Measurements from ENCODE around the gene RAB8B. TPM values are rescaled to one million over a fixed set of nuclear protein-coding genes. Genes with fewer than 3 reads are reported as not detected.

Gene RAB8B
- total and polyA plus RNA-seq, 9 of the 15 experiments (the other 6 are each of a cell fraction or from before 2014, with no cell fraction given), result 7.8 to 32.1 (median 24.2) TPM

GRCh38 chr15:63188926-63189871 lies at the start of gene RAB8B (continued):
- TF ChIP-seq NFE2L1 (tag; IDR thresholded peaks at IDR 0.05; ENCODE audit: borderline replicate concordance, low read depth) (no peak), HMGN3 (IDR thresholded peaks at IDR 0.05; ENCODE audit: borderline replicate concordance, extremely low read depth, insufficient read length, low read depth, low read length) (peak; percentile 81), YY1 (IDR thresholded peaks at IDR 0.05; ENCODE audit: borderline replicate concordance in 1 of 3, control insufficient read depth in 1 of 3, extremely low read depth in 1 of 3, insufficient read depth in 3 of 3, insufficient read length in 1 of 3, insufficient replicate concordance in 2 of 3, low read depth in 1 of 3, low read length in 2 of 3) (peak in 2 of 3 experiments; percentile 64 to 83), BRCA1 (IDR thresholded peaks at IDR 0.05) (no peak), BRCA1 (CRISPR knock-in tag; IDR thresholded peaks at IDR 0.05) (no peak), PML (IDR thresholded peaks at IDR 0.05; ENCODE audit: low read length) (no peak), MBD2 (IDR thresholded peaks at IDR 0.05; ENCODE audit: borderline replicate concordance, low read depth) (peak; percentile 97), SRSF7 (optimal IDR thresholded peaks at IDR 0.05; ENCODE audit: low read depth, low read length) (no peak), ZBTB11 (CRISPR knock-in tag; IDR thresholded peaks at IDR 0.05) (peak in 1 of 3 experiments; percentile 56; a peak in 1 of 6 replicates), ATF1 (CRISPR knock-in tag; IDR thresholded peaks at IDR 0.05) (no peak; the same call in 1 of the 2 replicates), ATF1 (tag; IDR thresholded peaks at IDR 0.05) (peak; percentile 97), MAFF (IDR thresholded peaks at IDR 0.05; ENCODE audit: low read length) (no peak), ZNF507 (tag; conservative IDR thresholded peaks at IDR 0.05) (no peak), TEAD1 (CRISPR knock-in tag; IDR thresholded peaks at IDR 0.05) (peak in 1 of 2 experiments; percentile 67; a peak in 1 of 4 replicates), CHD2 (IDR thresholded peaks at IDR 0.05; ENCODE audit: low read depth, low read length) (peak; percentile 53; the same call in 1 of the 2 replicates), CCNT2 (IDR thresholded peaks at IDR 0.05; ENCODE audit: borderline replicate concordance, extremely low read depth, insufficient read length, low read depth, low read length) (peak; percentile 64), PYGO2 (tag; IDR thresholded peaks at IDR 0.05) (no peak), EGR1 (conservative IDR thresholded peaks at IDR 0.05) (peak; percentile 50; the same call in 1 of the 2 replicates), ZSCAN32 (CRISPR knock-in tag; IDR thresholded peaks at IDR 0.05) (no peak), POLR2G (IDR thresholded peaks at IDR 0.05; ENCODE audit: low read depth, low read length) (peak; percentile 83), TAF9B (IDR thresholded peaks at IDR 0.05; ENCODE audit: partially characterized antibody) (no peak), KAT2B (IDR thresholded peaks at IDR 0.05; ENCODE audit: low read depth, low read length) (no peak), ETS1 (conservative IDR thresholded peaks at IDR 0.05; ENCODE audit: control insufficient read depth, low read depth, low read length) (peak; percentile 97)
